ENCODE data around the gene FHOD3.

- TF ChIP-seq GATA2 (IDR thresholded peaks at IDR 0.05; ENCODE audit: low read depth, low read length) (no peak), GATA3 (IDR thresholded peaks at IDR 0.05; ENCODE audit: low read depth, low read length) (no peak)
These were observed 316.3 kb downstream of the FHOD3 start for GRCh38 chr18:36613810-36614209.

All from SH-SY5Y (cell line).